A549 (cell line): ENCODE data around the gene UGT3A1.

Experiments
- CHD2 ChIP-seq: fragments of 150-350 bp; IDR thresholded peaks from 2 replicates; pipeline ENCODE4 v1.6.1; 2014; ENCODE audit warnings: low read length; ENCODE audit not compliant: partially characterized antibody
- ESRRA ChIP-seq: fragments of 150-350 bp; IDR thresholded peaks from 2 replicates; pipeline ENCODE4 v1.6.1; 2014; ENCODE audit warnings: mild to moderate bottlenecking, low read length, borderline replicate concordance
- JUN ChIP-seq, 2 experiments: fragments of >200 bp; sonication (Bioruptor Twin); formaldehyde crosslinking; IDR thresholded peaks; 2 replicates in 1 of 2; 3 replicates in 1 of 2; pipeline ENCODE4 v1.6.1; 2016 to 2017
- SMC3 ChIP-seq: fragments of >200 bp; sonication (Bioruptor Twin); formaldehyde crosslinking; IDR thresholded peaks from 3 replicates; pipeline ENCODE4 v1.6.1; 2018; ENCODE audit warnings: inconsistent platforms
- TF ChIP-seq, protein P1 (sequence below): fragments of >200 bp; sonication (Bioruptor Twin); formaldehyde crosslinking; IDR thresholded peaks from 3 replicates; pipeline ENCODE4 v1.5.1; 2016
- TF ChIP-seq, protein P2 (sequence below): fragments of 200-600 bp; sonication (generic); IDR thresholded peaks from 2 replicates; pipeline ENCODE4 v1.6.1; 2016; ENCODE audit warnings: antibody characterized with exemption, mild to moderate bottlenecking, moderate library complexity
- TF ChIP-seq, protein P3 (sequence below): fragments of 450-650 bp; IDR thresholded peaks from 2 replicates; pipeline ENCODE4 v1.6.1; 2014; ENCODE audit warnings: antibody characterized with exemption

GRCh38 chr5:35974570-35974969 lies 16.6 kb downstream of the UGT3A1 start:
- TF ChIP-seq, protein P1, sequence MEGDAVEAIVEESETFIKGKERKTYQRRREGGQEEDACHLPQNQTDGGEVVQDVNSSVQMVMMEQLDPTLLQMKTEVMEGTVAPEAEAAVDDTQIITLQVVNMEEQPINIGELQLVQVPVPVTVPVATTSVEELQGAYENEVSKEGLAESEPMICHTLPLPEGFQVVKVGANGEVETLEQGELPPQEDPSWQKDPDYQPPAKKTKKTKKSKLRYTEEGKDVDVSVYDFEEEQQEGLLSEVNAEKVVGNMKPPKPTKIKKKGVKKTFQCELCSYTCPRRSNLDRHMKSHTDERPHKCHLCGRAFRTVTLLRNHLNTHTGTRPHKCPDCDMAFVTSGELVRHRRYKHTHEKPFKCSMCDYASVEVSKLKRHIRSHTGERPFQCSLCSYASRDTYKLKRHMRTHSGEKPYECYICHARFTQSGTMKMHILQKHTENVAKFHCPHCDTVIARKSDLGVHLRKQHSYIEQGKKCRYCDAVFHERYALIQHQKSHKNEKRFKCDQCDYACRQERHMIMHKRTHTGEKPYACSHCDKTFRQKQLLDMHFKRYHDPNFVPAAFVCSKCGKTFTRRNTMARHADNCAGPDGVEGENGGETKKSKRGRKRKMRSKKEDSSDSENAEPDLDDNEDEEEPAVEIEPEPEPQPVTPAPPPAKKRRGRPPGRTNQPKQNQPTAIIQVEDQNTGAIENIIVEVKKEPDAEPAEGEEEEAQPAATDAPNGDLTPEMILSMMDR: no peak
- TF ChIP-seq, protein P2, sequence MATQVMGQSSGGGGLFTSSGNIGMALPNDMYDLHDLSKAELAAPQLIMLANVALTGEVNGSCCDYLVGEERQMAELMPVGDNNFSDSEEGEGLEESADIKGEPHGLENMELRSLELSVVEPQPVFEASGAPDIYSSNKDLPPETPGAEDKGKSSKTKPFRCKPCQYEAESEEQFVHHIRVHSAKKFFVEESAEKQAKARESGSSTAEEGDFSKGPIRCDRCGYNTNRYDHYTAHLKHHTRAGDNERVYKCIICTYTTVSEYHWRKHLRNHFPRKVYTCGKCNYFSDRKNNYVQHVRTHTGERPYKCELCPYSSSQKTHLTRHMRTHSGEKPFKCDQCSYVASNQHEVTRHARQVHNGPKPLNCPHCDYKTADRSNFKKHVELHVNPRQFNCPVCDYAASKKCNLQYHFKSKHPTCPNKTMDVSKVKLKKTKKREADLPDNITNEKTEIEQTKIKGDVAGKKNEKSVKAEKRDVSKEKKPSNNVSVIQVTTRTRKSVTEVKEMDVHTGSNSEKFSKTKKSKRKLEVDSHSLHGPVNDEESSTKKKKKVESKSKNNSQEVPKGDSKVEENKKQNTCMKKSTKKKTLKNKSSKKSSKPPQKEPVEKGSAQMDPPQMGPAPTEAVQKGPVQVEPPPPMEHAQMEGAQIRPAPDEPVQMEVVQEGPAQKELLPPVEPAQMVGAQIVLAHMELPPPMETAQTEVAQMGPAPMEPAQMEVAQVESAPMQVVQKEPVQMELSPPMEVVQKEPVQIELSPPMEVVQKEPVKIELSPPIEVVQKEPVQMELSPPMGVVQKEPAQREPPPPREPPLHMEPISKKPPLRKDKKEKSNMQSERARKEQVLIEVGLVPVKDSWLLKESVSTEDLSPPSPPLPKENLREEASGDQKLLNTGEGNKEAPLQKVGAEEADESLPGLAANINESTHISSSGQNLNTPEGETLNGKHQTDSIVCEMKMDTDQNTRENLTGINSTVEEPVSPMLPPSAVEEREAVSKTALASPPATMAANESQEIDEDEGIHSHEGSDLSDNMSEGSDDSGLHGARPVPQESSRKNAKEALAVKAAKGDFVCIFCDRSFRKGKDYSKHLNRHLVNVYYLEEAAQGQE: no peak
- TF ChIP-seq, protein P3, sequence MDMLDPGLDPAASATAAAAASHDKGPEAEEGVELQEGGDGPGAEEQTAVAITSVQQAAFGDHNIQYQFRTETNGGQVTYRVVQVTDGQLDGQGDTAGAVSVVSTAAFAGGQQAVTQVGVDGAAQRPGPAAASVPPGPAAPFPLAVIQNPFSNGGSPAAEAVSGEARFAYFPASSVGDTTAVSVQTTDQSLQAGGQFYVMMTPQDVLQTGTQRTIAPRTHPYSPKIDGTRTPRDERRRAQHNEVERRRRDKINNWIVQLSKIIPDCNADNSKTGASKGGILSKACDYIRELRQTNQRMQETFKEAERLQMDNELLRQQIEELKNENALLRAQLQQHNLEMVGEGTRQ: no peak
- TF ChIP-seq CHD2 (no peak), ESRRA (no peak), SMC3 (no peak), JUN (IDR thresholded peaks at IDR 0.05) (no peak)
